ENCODE data around the gene EVI5.
"Not testable (repeated sequence)": the region's sequence is repeated elsewhere in the genome, so short reads cannot be mapped to it uniquely, and the experiment has no call there.

Gene EVI5

DNA sequence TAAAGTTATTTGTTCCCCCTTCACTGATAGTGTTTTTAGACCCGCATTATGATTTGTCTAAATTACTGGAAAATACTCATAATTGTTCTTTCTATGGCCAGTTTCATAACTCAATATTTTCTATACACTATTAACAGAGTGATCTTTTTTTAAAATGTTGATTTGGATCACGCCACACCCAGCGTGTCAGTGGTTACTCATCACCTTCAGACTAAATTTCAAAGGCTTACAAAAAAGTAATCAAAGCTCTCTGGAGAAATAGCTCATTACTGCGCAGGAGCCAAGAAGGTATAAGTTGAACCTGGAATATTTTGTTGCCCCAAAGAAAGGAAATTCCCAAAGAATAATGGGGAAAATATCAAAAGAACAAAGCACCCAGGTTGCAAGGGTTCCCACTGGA, 104.9 kb downstream of the EVI5 start:
- H3K27ac ChIP-seq, result no peak overlapping the region
- no peak for TF ChIP-seq CTCF (conservative IDR thresholded peaks at IDR 0.05)

DNA sequence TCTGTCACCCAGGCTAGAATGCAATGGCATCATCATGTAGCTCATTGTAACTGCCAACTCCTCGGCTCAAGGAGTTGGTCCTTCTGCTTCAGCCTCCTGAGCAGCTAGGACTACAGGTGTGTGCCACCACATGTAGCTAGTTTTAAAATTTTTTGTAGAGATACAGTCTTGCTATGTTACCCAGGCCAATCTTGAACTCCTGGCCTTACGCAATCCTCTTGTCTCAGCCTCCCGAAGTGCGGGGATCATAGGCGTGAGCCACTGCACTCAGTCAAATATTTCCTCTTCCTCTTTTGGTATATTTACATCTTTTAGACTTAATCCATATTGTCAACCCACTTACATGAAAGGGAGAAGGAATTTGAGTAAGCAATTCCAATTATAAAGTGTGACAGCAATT, 121.1 kb downstream of the EVI5 start:
- no peak overlapping the region for H3K27ac ChIP-seq
- TF ChIP-seq CTCF (conservative IDR thresholded peaks at IDR 0.05), result no peak

DNA sequence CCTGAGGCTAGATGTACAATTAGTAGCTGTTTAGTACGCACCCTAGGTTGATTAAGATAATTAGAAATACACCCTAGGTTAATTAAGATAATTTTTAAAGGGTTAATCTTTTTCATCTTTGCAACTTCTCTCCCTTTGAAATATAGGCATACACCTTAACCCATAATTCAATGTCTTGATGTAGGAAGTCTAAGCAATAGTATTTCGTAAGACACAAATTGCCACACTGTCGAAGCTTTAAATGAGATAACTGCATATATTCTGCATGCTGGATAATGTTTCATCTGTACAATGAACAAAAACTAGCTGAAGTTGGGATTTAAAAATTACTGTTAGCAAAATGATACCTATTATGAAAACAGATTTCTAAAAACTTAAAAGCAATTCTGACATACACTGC, 122.9 kb downstream of the EVI5 start:
- no peak overlapping the region for H3K27ac ChIP-seq
- no peak for TF ChIP-seq CTCF (conservative IDR thresholded peaks at IDR 0.05)

- TF ChIP-seq CTCF (conservative IDR thresholded peaks at IDR 0.05), result no peak
- no peak overlapping the region for H3K27ac ChIP-seq
Observed at GRCh38 chr1:92657701-92658100, 127.2 kb downstream of the EVI5 start.

DNA sequence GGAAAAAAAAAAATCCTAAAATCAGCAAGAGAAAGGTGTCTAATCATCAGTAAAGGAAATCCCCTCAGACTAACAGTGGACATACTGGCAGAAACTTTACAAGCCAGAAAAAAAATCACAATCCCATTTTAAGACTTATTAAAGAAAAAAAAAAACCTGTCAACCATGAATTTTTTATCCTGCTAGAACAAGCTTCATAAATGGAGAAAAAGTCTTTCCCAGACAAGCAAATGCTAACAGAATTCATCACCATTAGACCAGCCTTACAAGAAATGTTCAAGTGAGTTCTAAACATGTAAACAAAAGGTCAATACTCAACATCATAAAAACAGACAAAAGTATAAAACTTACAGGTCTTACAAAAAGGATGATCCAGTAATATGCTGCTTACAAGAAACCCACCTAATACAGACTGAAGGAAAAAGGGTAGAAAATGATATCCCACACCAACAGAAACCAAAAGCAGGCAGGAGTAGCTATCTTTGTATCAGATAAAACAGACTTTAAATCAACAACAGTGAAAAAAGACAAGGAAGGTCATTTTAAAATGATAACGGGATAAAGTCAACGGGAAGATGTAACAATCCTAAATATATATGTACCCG, 129.6 kb downstream of the EVI5 start:
- H3K27ac ChIP-seq, result no peak overlapping the region
- no peak for TF ChIP-seq CTCF (conservative IDR thresholded peaks at IDR 0.05)

DNA sequence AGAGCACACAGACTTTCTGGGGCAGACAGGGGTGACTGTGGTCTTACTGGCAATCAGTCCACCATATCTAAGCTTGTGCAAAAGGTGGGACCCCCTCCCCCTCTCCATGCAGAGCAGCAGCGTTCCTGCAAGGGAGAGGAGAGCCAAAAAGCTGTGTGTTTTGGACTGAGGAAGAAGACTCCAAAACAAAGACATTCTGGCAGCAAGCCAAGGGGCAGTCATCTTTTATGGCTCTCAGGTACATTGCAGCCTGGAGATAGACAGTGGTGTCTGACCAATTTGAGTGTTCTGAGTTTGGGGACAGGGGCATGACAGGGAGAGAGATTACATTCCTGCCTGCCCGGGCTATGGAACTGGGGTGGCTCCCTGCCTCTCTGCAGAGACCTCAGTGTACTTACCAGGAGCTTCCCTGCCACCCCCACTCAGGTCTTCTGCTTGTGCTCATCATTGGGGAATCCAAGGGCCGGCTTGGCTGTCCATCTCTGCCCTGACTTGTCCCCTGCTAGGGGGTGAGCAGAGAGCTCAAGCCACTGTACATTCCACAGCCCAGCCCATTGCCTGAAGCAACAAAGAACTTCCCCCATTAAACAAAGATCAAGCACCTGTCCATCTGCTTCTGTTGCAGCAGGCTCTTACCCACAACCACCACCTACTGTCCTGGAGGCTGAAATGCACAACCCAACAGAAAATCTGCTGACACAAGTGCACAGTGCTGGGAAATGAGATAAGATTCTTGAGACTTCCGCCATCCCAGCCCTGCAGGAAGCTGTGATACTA, 131.1 kb downstream of the EVI5 start:
- H3K27ac ChIP-seq, result no peak overlapping the region
- no peak for TF ChIP-seq CTCF (conservative IDR thresholded peaks at IDR 0.05)

DNA sequence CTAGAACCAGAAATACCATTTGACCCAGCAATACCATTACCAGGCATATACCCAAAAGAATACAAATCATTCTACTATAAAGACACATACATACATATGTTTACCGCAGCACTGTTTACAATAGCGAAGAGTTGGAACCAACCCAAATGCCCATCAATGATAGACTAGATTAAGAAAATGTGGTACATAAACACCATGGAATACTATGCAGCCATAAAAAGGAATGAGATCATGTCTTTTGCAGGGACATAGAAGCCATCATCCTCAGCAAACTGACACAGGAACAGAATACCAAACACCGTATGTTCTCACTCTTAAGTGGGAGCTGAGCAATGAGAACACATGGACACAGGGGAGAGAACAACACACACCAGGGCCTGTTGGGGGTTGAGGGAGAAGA, 144.2 kb downstream of the EVI5 start:
- not testable (repeated sequence) for H3K27ac ChIP-seq

DNA sequence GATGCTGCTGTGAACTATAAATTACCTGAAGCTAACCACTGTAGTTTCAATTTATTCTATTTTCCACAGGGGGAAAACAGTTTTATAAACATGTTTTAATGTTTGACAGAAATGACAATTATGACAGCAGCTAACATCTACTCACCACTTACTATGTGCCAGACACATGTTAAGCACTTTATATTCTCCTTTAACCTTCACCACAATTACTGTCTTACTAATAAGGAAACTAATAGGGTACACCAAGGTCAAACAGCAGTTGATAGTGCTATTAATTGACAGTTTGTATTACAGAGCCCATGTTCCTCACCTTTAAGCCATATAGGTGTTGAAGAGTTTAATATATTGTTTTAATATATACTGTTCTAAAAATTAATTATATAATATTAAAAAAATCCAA, 146.4 kb downstream of the EVI5 start:
- H3K27ac ChIP-seq, result no peak overlapping the region
- TF ChIP-seq CTCF (conservative IDR thresholded peaks at IDR 0.05), result no peak

GRCh38 chr1:92635203-92635602, 149.7 kb downstream of the EVI5 start:
- H3K27ac ChIP-seq, result not testable (repeated sequence)
